Ecto neural progenitor cell (in vitro differentiated cells): ENCODE data around the gene SLC45A3.

Experiments used
- DNase-seq: peaks from one replicate; pipeline ENCODE4 v3.0.0-alpha.2; 2018; ENCODE audit warnings: low spot score

SLC45A3 gene

GRCh38 chr1:205700865-205701401 lies 20.6 kb upstream of the SLC45A3 start:
- no peak for DNase-seq

- DNase-seq: no peak
Measured at GRCh38 chr1:205699416-205699815, 19.1 kb upstream of the SLC45A3 start.

- no peak for DNase-seq
Measured at GRCh38 chr1:205698921-205699320, 18.6 kb upstream of the SLC45A3 start.

- no peak for DNase-seq
Measured at GRCh38 chr1:205693421-205693991, 13.2 kb upstream of the SLC45A3 start.

- DNase-seq: no peak
Measured at GRCh38 chr1:205692423-205692822, 12.1 kb upstream of the SLC45A3 start.

- DNase-seq: no peak
Measured at GRCh38 chr1:205690122-205690756, 9.9 kb upstream of the SLC45A3 start.

GRCh38 chr1:205689479-205689878 lies 9.2 kb upstream of the SLC45A3 start:
- DNase-seq: peak; percentile 78

GRCh38 chr1:205688171-205689080 lies 8.1 kb upstream of the SLC45A3 start:
- DNase-seq: no peak

- DNase-seq: no peak
Measured at GRCh38 chr1:205687242-205687641, 6.9 kb upstream of the SLC45A3 start.

GRCh38 chr1:205681364-205681763 lies 1.1 kb upstream of the SLC45A3 start:
- peak; percentile 43 for DNase-seq

- peak; percentile 51 for DNase-seq
Measured at GRCh38 chr1:205678286-205679111, 1.8 kb downstream of the SLC45A3 start.

GRCh38 chr1:205677167-205677566 lies 3.1 kb downstream of the SLC45A3 start:
- DNase-seq: no peak

GRCh38 chr1:205676597-205676996 lies 3.7 kb downstream of the SLC45A3 start:
- peak; percentile 36 for DNase-seq

- no peak for DNase-seq
Measured at GRCh38 chr1:205676002-205676401, 4.3 kb downstream of the SLC45A3 start.

GRCh38 chr1:205675247-205675646 lies 5.1 kb downstream of the SLC45A3 start:
- no peak for DNase-seq

GRCh38 chr1:205672970-205673369 lies 7.3 kb downstream of the SLC45A3 start:
- no peak for DNase-seq

GRCh38 chr1:205672395-205672889 lies 7.9 kb downstream of the SLC45A3 start:
- peak; percentile 38 for DNase-seq

GRCh38 chr1:205670611-205671430 lies 9.5 kb downstream of the SLC45A3 start:
- peak; percentile 89 for DNase-seq

GRCh38 chr1:205670150-205670446 lies 10.2 kb downstream of the SLC45A3 start:
- DNase-seq: peak; percentile 52

- DNase-seq: peak; percentile 59
Measured at GRCh38 chr1:205669341-205670149, 10.8 kb downstream of the SLC45A3 start.
